Measurements from ENCODE around the gene SP3.

GRCh38 chr2:174009488-174010223 lies 44.5 kb upstream of the SP3 start:
- TF ChIP-seq POLR2AphosphoS5 (IDR thresholded peaks at IDR 0.05): no peak
- no peak for TF ChIP-seq POLR2A (IDR thresholded peaks at IDR 0.05; ENCODE audit: low read depth)
- no peak for TF ChIP-seq CTCF (IDR thresholded peaks at IDR 0.05)
- TF ChIP-seq EP300 (IDR thresholded peaks at IDR 0.05): no peak

Measured in esophagus muscularis mucosa (tissue), 4 donors.